HEK293 (cell line): ENCODE measurements around the gene DYNC2I2.

Experiments used
- CTCF ChIA-PET: fragments of 350-600 bp; formaldehyde crosslinking; extraction: SDS; loops from one replicate; lab custom pipeline; 2021; ENCODE audit warnings: antibody characterized with exemption; lab: Yijun Ruan, JAX
- POLR2A ChIA-PET: fragments of 300-600 bp; formaldehyde crosslinking; extraction: SDS; loops from one replicate; lab custom pipeline; 2020; ENCODE audit warnings: antibody characterized with exemption, inconsistent platforms; lab: Yijun Ruan, JAX
- H3K27ac ChIP-seq: fragments of 200-500 bp; sonication (Bioruptor generic); 2 replicates; pipeline ENCODE4 v1.5.1; 2014; ENCODE audit warnings: low read depth, low read length, control low read depth, inconsistent platforms; ENCODE audit errors: extremely low read depth
- H3K36me3 ChIP-seq, 2 experiments: fragments of 200-500 bp in 1 of 2; sonication (Bioruptor generic) in 1 of 2; 1 replicate in 1 of 2; 2 replicates in 1 of 2; pipeline ENCODE4 v1.5.1; 2014 to 2017; ENCODE audit warnings: inconsistent platforms in 2 of 2, low read length in 2 of 2; ENCODE audit not compliant: control insufficient read depth in 2 of 2, insufficient read depth in 1 of 2
- H3K4me1 ChIP-seq: fragments of 200-500 bp; sonication (Bioruptor generic); 2 replicates; pipeline ENCODE4 v1.5.1; 2014; ENCODE audit warnings: mild to moderate bottlenecking, low read length, inconsistent platforms; ENCODE audit not compliant: control insufficient read depth, insufficient read depth
- H3K4me3 ChIP-seq: 2 replicates; pipeline ENCODE4 v1.5.1; 2011; ENCODE audit warnings: low read depth, mild to moderate bottlenecking, control low read depth, low read length, moderate library complexity
- H3K9me3 ChIP-seq: fragments of 200-500 bp; sonication (Bioruptor generic); 2 replicates; pipeline ENCODE4 v1.5.1; 2014; ENCODE audit warnings: low read depth, low read length, inconsistent platforms; ENCODE audit not compliant: control insufficient read depth, insufficient read depth
- HOXC10 ChIP-seq: sonication (generic); formaldehyde crosslinking; IDR thresholded peaks from 2 replicates; pipeline ENCODE4 v1.8.1; 2023; ENCODE audit warnings: mild to moderate bottlenecking, missing genetic modification reagents
- KLF1 ChIP-seq: fragments of 450-650 bp; formaldehyde crosslinking; IDR thresholded peaks from 2 replicates; pipeline ENCODE4 v1.5.1; 2016; ENCODE audit warnings: missing biosample characterization, missing genetic modification characterization
- KLF16 ChIP-seq: fragments of 450-650 bp; formaldehyde crosslinking; IDR thresholded peaks from 2 replicates; pipeline ENCODE4 v1.5.1; 2017; ENCODE audit warnings: missing biosample characterization, missing genetic modification characterization
- KLF8 ChIP-seq: fragments of 450-650 bp; formaldehyde crosslinking; IDR thresholded peaks from 2 replicates; pipeline ENCODE4 v1.5.1; 2016; ENCODE audit warnings: missing biosample characterization, missing genetic modification characterization
- WT1 ChIP-seq: fragments of 450-650 bp; formaldehyde crosslinking; IDR thresholded peaks from 2 replicates; pipeline ENCODE4 v1.5.1; 2016; ENCODE audit warnings: missing biosample characterization, missing genetic modification characterization
- ZBTB8A ChIP-seq: fragments of 450-650 bp; formaldehyde crosslinking; IDR thresholded peaks from 2 replicates; pipeline ENCODE4 v1.5.1; 2016; ENCODE audit warnings: missing biosample characterization, missing genetic modification characterization
- ZFP41 ChIP-seq: fragments of 450-650 bp; formaldehyde crosslinking; IDR thresholded peaks from 2 replicates; pipeline ENCODE4 v1.5.1; 2016; ENCODE audit warnings: missing biosample characterization, missing genetic modification characterization, borderline replicate concordance
- ZNF391 ChIP-seq: fragments of 450-650 bp; formaldehyde crosslinking; IDR thresholded peaks from 2 replicates; pipeline ENCODE4 v1.5.1; 2016; ENCODE audit warnings: low read depth, missing biosample characterization, missing genetic modification characterization, borderline replicate concordance
- ZNF404 ChIP-seq: fragments of 450-650 bp; formaldehyde crosslinking; IDR thresholded peaks from 2 replicates; pipeline ENCODE4 v1.5.1; 2017; ENCODE audit warnings: missing biosample characterization, missing genetic modification characterization
- ZNF473 ChIP-seq: fragments of 450-650 bp; formaldehyde crosslinking; IDR thresholded peaks from 2 replicates; pipeline ENCODE4 v1.5.1; 2017; ENCODE audit warnings: missing biosample characterization, missing genetic modification characterization
- ZNF510 ChIP-seq: fragments of 450-650 bp; formaldehyde crosslinking; IDR thresholded peaks from 2 replicates; pipeline ENCODE4 v1.5.1; 2018; ENCODE audit warnings: mild to moderate bottlenecking, missing genetic modification characterization, missing biosample characterization; ENCODE audit not compliant: insufficient replicate concordance
- ZNF521 ChIP-seq: fragments of 450-650 bp; formaldehyde crosslinking; IDR thresholded peaks from 2 replicates; pipeline ENCODE4 v1.5.1; 2017; ENCODE audit warnings: missing biosample characterization, mild to moderate bottlenecking, missing genetic modification characterization
- ZNF555 ChIP-seq: fragments of 450-650 bp; formaldehyde crosslinking; conservative IDR thresholded peaks from 2 replicates; pipeline ENCODE4 v1.5.1; 2017; ENCODE audit warnings: missing biosample characterization, mild to moderate bottlenecking, missing genetic modification characterization, inconsistent platforms
- ZNF701 ChIP-seq: fragments of 450-650 bp; formaldehyde crosslinking; IDR thresholded peaks from 2 replicates; pipeline ENCODE4 v1.5.1; 2016; ENCODE audit warnings: missing biosample characterization, missing genetic modification characterization
- TF ChIP-seq, protein P1 (sequence below): IDR thresholded peaks from 2 replicates; pipeline ENCODE4 v1.6.1; 2011; ENCODE audit warnings: mild to moderate bottlenecking, low read depth, low read length, borderline replicate concordance
- TF ChIP-seq, protein P2 (sequence below): fragments of 450-650 bp; formaldehyde crosslinking; IDR thresholded peaks from 2 replicates; pipeline ENCODE4 v1.5.1; 2016; ENCODE audit warnings: missing biosample characterization, missing genetic modification characterization
- TF ChIP-seq, protein P3 (sequence below): fragments of 450-650 bp; formaldehyde crosslinking; IDR thresholded peaks from 2 replicates; pipeline ENCODE4 v1.5.1; 2016; ENCODE audit warnings: missing biosample characterization, missing genetic modification characterization
- TF ChIP-seq, protein P4 (sequence below): fragments of 450-650 bp; formaldehyde crosslinking; IDR thresholded peaks from 2 replicates; pipeline ENCODE4 v1.5.1; 2016; ENCODE audit warnings: missing biosample characterization, missing genetic modification characterization
- TF ChIP-seq, protein P5 (sequence below): fragments of 450-650 bp; IDR thresholded peaks from 2 replicates; pipeline ENCODE4 v1.5.1; 2018; ENCODE audit warnings: missing biosample characterization, mild to moderate bottlenecking, missing genetic modification characterization
- TF ChIP-seq, protein P6 (sequence below): fragments of 450-650 bp; formaldehyde crosslinking; IDR thresholded peaks from 2 replicates; pipeline ENCODE4 v1.5.1; 2016; ENCODE audit warnings: missing biosample characterization, missing genetic modification characterization

The DYNC2I2 gene

DNA sequence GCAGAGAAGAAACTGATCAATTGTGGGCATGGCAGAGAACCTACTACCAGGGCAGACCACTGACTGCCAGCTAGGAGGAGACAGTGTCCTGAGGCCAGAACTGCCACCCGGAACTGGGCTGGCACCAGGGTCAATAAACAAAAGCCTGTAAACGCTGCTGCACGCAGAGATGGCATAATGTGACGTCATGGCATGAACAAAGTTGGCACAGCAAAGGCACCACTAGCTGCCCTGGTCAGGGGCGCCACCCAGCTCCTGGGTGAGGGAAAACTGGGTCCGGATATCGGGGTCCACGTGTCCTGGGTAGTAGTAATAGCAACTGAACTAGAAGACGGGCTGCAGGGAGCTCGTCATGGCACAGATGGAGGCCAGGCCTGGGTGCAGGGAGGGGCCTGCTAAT is 32.1 kb downstream of the DYNC2I2 start:
- H3K4me3 ChIP-seq: no peak overlapping the region
- POLR2A ChIA-PET: interaction anchor here (1.3 kb wide), 1 partner anchor 11 kb away, joined by 3 read pairs; no protein-coding TSS in a partner anchor
- no peaks in the 10 kb centered on the region for H3K4me1 ChIP-seq
- TF ChIP-seq ZNF510 (tag by site-specific recombination) (no peak), ZNF555 (no peak), ZNF701 (tag by site-specific recombination) (no peak), HOXC10 (CRISPR knock-in tag) (no peak), ZNF521 (tag by site-specific recombination) (no peak), KLF16 (tag by site-specific recombination) (no peak), ZNF404 (tag by site-specific recombination) (no peak), ZBTB8A (tag by site-specific recombination) (no peak)
- TF ChIP-seq, protein P1, sequence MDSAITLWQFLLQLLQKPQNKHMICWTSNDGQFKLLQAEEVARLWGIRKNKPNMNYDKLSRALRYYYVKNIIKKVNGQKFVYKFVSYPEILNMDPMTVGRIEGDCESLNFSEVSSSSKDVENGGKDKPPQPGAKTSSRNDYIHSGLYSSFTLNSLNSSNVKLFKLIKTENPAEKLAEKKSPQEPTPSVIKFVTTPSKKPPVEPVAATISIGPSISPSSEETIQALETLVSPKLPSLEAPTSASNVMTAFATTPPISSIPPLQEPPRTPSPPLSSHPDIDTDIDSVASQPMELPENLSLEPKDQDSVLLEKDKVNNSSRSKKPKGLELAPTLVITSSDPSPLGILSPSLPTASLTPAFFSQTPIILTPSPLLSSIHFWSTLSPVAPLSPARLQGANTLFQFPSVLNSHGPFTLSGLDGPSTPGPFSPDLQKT: no peak
- CTCF ChIA-PET: interaction anchor here (0.6 to 4.2 kb wide), 4 partner anchors 10 to 257 kb away, joined by 5 to 20 read pairs (median 6); partner anchors contain the start of genes KYAT1 and LRRC8A
- no peaks in the 10 kb centered on the region for H3K9me3 ChIP-seq
- no peak overlapping the region for H3K27ac ChIP-seq
- H3K36me3 ChIP-seq: peaks cover 7 to 87% of the 10 kb centered on the region in 2 experiments; a peak in 2 of 3 replicates

DNA sequence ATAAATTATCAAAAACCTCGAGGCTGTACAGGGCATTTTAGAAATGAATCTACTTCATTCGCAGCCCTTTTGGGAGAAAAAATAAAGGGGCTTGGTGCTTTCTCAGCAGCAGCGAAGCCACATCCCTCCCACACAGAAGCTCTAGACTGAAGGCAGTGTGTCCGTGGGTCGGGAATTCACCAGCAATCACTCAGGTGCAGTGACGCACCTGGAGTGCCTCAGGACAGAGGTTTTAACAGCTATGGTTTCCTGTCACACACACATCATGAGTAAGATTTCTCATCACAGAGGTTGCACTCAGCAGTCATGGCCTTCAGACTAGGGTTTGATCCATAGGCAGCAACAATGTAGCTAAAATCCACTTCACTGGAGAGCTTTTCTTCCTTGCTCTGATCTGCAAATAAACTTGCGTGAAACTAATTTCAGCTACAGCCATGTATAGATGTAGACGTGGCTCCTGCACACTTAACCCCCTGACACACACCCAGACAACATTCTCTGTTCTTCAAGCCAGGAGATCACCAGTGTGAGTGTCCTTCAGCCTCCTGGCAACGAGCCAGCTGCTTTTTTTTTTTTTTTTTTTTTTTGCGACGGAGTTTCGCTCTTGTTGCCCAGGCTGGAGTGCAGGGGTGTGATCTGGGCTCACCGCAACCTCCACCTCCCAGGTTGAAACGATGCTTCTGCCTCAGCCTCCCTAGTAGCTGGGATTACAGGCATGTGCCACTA is 34.8 kb downstream of the DYNC2I2 start:
- no peak overlapping the region for H3K27ac ChIP-seq
- no peaks in the 10 kb centered on the region for H3K4me1 ChIP-seq
- peaks cover 12 to 85% of the 10 kb centered on the region in 2 experiments for H3K36me3 ChIP-seq
- no peaks in the 10 kb centered on the region for H3K9me3 ChIP-seq
- TF ChIP-seq, protein P2, sequence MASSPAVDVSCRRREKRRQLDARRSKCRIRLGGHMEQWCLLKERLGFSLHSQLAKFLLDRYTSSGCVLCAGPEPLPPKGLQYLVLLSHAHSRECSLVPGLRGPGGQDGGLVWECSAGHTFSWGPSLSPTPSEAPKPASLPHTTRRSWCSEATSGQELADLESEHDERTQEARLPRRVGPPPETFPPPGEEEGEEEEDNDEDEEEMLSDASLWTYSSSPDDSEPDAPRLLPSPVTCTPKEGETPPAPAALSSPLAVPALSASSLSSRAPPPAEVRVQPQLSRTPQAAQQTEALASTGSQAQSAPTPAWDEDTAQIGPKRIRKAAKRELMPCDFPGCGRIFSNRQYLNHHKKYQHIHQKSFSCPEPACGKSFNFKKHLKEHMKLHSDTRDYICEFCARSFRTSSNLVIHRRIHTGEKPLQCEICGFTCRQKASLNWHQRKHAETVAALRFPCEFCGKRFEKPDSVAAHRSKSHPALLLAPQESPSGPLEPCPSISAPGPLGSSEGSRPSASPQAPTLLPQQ (tag by site-specific recombination): no peak
- TF ChIP-seq, protein P3, sequence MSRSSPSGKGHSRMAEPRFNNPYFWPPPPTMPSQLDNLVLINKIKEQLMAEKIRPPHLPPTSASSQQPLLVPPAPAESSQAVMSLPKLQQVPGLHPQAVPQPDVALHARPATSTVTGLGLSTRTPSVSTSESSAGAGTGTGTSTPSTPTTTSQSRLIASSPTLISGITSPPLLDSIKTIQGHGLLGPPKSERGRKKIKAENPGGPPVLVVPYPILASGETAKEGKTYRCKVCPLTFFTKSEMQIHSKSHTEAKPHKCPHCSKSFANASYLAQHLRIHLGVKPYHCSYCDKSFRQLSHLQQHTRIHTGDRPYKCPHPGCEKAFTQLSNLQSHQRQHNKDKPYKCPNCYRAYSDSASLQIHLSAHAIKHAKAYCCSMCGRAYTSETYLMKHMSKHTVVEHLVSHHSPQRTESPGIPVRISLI (tag by site-specific recombination): peak; percentile 83
- POLR2A ChIA-PET: interaction anchor here (0.6 to 1.4 kb wide), 2 partner anchors 14 to 327 kb away, joined by 3 to 5 read pairs; no protein-coding TSS in a partner anchor
- CTCF ChIA-PET: interaction anchor here (0.6 to 1.2 kb wide), 4 partner anchors 13 to 183 kb away, joined by 3 read pairs; no protein-coding TSS in a partner anchor
- no peak overlapping the region for H3K4me3 ChIP-seq

DNA sequence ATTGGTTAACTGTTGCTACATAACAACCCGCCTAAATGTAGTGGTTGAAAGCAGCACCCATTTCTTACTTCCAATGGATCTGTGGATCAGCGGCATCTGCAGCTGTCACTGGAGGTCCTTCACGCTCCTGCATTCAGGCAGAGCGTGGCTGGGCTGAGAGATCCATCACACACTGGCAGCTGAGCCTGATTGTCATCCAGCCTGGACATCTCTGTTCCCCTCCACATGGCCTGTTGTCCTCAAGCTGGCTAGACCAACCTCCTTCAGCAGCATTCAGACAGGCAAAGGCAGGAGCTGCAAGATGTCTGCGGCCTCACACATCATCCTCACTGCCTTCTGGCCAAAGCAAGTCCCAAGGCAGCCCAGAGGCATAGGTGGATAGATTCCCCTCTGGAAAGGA is 36.9 kb downstream of the DYNC2I2 start:
- ChIA-PET POLR2A (no interaction called here), CTCF (no interaction called here)
- peaks cover 19 to 81% of the 10 kb centered on the region in 2 experiments for H3K36me3 ChIP-seq
- no peaks in the 10 kb centered on the region for H3K4me1 ChIP-seq
- H3K4me3 ChIP-seq: no peak overlapping the region
- H3K27ac ChIP-seq: no peak overlapping the region
- no peaks in the 10 kb centered on the region for H3K9me3 ChIP-seq
- TF ChIP-seq ZNF473 (tag by site-specific recombination) (no peak), ZNF391 (tag by site-specific recombination) (no peak), WT1 (tag by site-specific recombination) (no peak), KLF8 (no peak), KLF1 (tag by site-specific recombination) (no peak), ZFP41 (no peak)
- TF ChIP-seq, protein P4, sequence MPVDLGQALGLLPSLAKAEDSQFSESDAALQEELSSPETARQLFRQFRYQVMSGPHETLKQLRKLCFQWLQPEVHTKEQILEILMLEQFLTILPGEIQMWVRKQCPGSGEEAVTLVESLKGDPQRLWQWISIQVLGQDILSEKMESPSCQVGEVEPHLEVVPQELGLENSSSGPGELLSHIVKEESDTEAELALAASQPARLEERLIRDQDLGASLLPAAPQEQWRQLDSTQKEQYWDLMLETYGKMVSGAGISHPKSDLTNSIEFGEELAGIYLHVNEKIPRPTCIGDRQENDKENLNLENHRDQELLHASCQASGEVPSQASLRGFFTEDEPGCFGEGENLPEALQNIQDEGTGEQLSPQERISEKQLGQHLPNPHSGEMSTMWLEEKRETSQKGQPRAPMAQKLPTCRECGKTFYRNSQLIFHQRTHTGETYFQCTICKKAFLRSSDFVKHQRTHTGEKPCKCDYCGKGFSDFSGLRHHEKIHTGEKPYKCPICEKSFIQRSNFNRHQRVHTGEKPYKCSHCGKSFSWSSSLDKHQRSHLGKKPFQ (tag by site-specific recombination): no peak
- TF ChIP-seq, protein P5, sequence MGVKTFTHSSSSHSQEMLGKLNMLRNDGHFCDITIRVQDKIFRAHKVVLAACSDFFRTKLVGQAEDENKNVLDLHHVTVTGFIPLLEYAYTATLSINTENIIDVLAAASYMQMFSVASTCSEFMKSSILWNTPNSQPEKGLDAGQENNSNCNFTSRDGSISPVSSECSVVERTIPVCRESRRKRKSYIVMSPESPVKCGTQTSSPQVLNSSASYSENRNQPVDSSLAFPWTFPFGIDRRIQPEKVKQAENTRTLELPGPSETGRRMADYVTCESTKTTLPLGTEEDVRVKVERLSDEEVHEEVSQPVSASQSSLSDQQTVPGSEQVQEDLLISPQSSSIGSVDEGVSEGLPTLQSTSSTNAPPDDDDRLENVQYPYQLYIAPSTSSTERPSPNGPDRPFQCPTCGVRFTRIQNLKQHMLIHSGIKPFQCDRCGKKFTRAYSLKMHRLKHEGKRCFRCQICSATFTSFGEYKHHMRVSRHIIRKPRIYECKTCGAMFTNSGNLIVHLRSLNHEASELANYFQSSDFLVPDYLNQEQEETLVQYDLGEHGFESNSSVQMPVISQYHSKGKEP (tag by site-specific recombination): no peak
- TF ChIP-seq, protein P6, sequence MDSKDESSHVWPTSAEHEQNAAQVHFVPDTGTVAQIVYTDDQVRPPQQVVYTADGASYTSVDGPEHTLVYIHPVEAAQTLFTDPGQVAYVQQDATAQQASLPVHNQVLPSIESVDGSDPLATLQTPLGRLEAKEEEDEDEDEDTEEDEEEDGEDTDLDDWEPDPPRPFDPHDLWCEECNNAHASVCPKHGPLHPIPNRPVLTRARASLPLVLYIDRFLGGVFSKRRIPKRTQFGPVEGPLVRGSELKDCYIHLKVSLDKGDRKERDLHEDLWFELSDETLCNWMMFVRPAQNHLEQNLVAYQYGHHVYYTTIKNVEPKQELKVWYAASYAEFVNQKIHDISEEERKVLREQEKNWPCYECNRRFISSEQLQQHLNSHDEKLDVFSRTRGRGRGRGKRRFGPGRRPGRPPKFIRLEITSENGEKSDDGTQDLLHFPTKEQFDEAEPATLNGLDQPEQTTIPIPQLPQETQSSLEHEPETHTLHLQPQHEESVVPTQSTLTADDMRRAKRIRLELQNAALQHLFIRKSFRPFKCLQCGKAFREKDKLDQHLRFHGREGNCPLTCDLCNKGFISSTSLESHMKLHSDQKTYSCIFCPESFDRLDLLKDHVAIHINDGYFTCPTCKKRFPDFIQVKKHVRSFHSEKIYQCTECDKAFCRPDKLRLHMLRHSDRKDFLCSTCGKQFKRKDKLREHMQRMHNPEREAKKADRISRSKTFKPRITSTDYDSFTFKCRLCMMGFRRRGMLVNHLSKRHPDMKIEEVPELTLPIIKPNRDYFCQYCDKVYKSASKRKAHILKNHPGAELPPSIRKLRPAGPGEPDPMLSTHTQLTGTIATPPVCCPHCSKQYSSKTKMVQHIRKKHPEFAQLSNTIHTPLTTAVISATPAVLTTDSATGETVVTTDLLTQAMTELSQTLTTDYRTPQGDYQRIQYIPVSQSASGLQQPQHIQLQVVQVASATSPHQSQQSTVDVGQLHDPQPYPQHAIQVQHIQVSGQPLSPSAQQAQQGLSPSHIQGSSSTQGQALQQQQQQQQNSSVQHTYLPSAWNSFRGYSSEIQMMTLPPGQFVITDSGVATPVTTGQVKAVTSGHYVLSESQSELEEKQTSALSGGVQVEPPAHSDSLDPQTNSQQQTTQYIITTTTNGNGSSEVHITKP: no peak
